Mesenchymal stem cell (in vitro differentiated cells and primary cell): ENCODE results near the gene TPPP.

Source experiments
- DNase-seq: peaks from one replicate; pipeline ENCODE4 v3.0.0-alpha.2; 2013
- H2AFZ ChIP-seq: one replicate; pipeline ENCODE4 v1.6.1; 2013; ENCODE audit warnings: low read depth, mild to moderate bottlenecking, control low read depth, inconsistent platforms, low read length, moderate library complexity
- H2AK5ac ChIP-seq: 2 replicates; pipeline ENCODE4 v1.6.1; 2013; ENCODE audit warnings: low read length, moderate library complexity, mild to moderate bottlenecking, inconsistent platforms; ENCODE audit not compliant: severe bottlenecking
- H2BK120ac ChIP-seq: one replicate; pipeline ENCODE4 v1.6.1; 2013; ENCODE audit warnings: low read depth, mild to moderate bottlenecking, inconsistent platforms, low read length, moderate library complexity
- H2BK12ac ChIP-seq, 2 experiments: one replicate each; pipeline ENCODE4 v1.6.1; 2013; ENCODE audit warnings: inconsistent platforms in 2 of 2, low read length in 2 of 2, mild to moderate bottlenecking in 2 of 2, moderate library complexity in 2 of 2, control low read depth in 1 of 2
- H2BK15ac ChIP-seq: one replicate; pipeline ENCODE4 v1.6.1; 2013; ENCODE audit warnings: mild to moderate bottlenecking, low read depth, inconsistent platforms; ENCODE audit not compliant: poor library complexity, severe bottlenecking
- H2BK5ac ChIP-seq: 2 replicates; pipeline ENCODE4 v1.6.1; 2013; ENCODE audit warnings: low read depth, mild to moderate bottlenecking, low read length, control low read depth, inconsistent platforms; ENCODE audit not compliant: poor library complexity, severe bottlenecking
- H3K14ac ChIP-seq, 2 experiments: one replicate each; pipeline ENCODE4 v1.6.1; 2013; ENCODE audit warnings: inconsistent platforms in 2 of 2, low read length in 2 of 2, control low read depth in 1 of 2, mild to moderate bottlenecking in 1 of 2, moderate library complexity in 1 of 2
- H3K18ac ChIP-seq, 2 experiments: one replicate each; pipeline ENCODE4 v1.6.1; 2013; ENCODE audit warnings: inconsistent platforms in 2 of 2, low read length in 2 of 2, control low read depth in 1 of 2, low read depth in 1 of 2, mild to moderate bottlenecking in 1 of 2
- H3K23ac ChIP-seq, 2 experiments: one replicate each; pipeline ENCODE4 v1.6.1; 2013; ENCODE audit warnings: inconsistent platforms in 2 of 2, low read length in 2 of 2, mild to moderate bottlenecking in 2 of 2, moderate library complexity in 2 of 2, control low read depth in 1 of 2
- H3K27ac ChIP-seq: 2 replicates; pipeline ENCODE4 v1.5.1; 2013; ENCODE audit warnings: mild to moderate bottlenecking, moderate library complexity, low read length, control low read depth, inconsistent platforms; ENCODE audit not compliant: poor library complexity, severe bottlenecking
- H3K27me3 ChIP-seq, 2 experiments: 2 replicates each; pipeline versions ENCODE4 v1.6.1 to v1.7.0; 2013; ENCODE audit warnings: low read length in 2 of 2, mild to moderate bottlenecking in 2 of 2, moderate library complexity in 2 of 2, control low read depth in 1 of 2, inconsistent platforms in 1 of 2; ENCODE audit not compliant: control insufficient read depth in 1 of 2, insufficient read depth in 1 of 2
- H3K36me3 ChIP-seq, 2 experiments: 2 replicates each; pipeline versions ENCODE4 v1.6.1 to v1.7.0; 2013; ENCODE audit warnings: low read length in 2 of 2, control low read depth in 1 of 2, inconsistent platforms in 1 of 2, low read depth in 1 of 2, mild to moderate bottlenecking in 1 of 2; ENCODE audit not compliant: insufficient read depth in 2 of 2, control insufficient read depth in 1 of 2
- H3K4ac ChIP-seq, 2 experiments: one replicate each; pipeline ENCODE4 v1.6.1; 2013; ENCODE audit warnings: inconsistent platforms in 2 of 2, low read length in 2 of 2, mild to moderate bottlenecking in 2 of 2, moderate library complexity in 2 of 2, control low read depth in 1 of 2, low read depth in 1 of 2
- H3K4me1 ChIP-seq: 2 replicates; pipeline ENCODE4 v1.6.1; 2013; ENCODE audit warnings: low read depth, low read length, control low read depth; ENCODE audit not compliant: control insufficient read depth, insufficient read depth
- H3K4me2 ChIP-seq: 2 replicates; pipeline ENCODE4 v1.6.1; 2013; ENCODE audit warnings: low read length, mild to moderate bottlenecking, inconsistent platforms; ENCODE audit not compliant: poor library complexity, severe bottlenecking
- H3K4me3 ChIP-seq, 2 experiments: 2 replicates each; pipeline versions ENCODE4 v1.5.1 to v1.7.0; 2013; ENCODE audit warnings: low read length in 2 of 2, mild to moderate bottlenecking in 2 of 2, control low read depth in 1 of 2, low read depth in 1 of 2; ENCODE audit not compliant: insufficient read depth in 1 of 2
- H3K79me1 ChIP-seq: replicated peaks from 2 replicates; pipeline ENCODE4 v1.6.1; 2013; ENCODE audit warnings: mild to moderate bottlenecking, control low read depth, low read length, inconsistent platforms; ENCODE audit not compliant: poor library complexity, severe bottlenecking
- H3K9ac ChIP-seq: 2 replicates; pipeline ENCODE4 v1.7.0; 2013; ENCODE audit warnings: mild to moderate bottlenecking, low read length, moderate library complexity
- H3K9me3 ChIP-seq: 2 replicates; pipeline ENCODE4 v1.7.0; 2013; ENCODE audit warnings: mild to moderate bottlenecking, low read length; ENCODE audit not compliant: control insufficient read depth
- H4K8ac ChIP-seq: one replicate; pipeline ENCODE4 v1.6.1; 2013; ENCODE audit warnings: inconsistent platforms, mild to moderate bottlenecking, low read length, moderate library complexity
- H4K91ac ChIP-seq: one replicate; pipeline ENCODE4 v1.6.1; 2013; ENCODE audit warnings: mild to moderate bottlenecking, low read length, inconsistent platforms
- WGBS: methylation state at CpG from one replicate; pipeline ENCODE4 v1.1.7; 2013; ENCODE audit warnings: mixed read lengths; 5-methylcytosine and 5-hydroxymethylcytosine counted together

Gene TPPP

GRCh38 chr5:646396-647201 lies 46.6 kb downstream of the TPPP start:
- DNase-seq: no peak
- Histone ChIP-seq H3K4ac (no peak overlapping the region), H4K8ac (no peak overlapping the region), H3K4me1 (no peaks in the 10 kb centered on the region), H2BK120ac (no peak overlapping the region), H2AK5ac (no peak overlapping the region), H2BK5ac (no peak overlapping the region), H3K9ac (no peak overlapping the region), H3K14ac (no peak overlapping the region), H2BK15ac (no peak overlapping the region), H3K4me3 (no peak overlapping the region), H4K91ac (no peak overlapping the region), H2BK12ac (no peak overlapping the region), H3K18ac (no peak overlapping the region), H3K27ac (no peak overlapping the region), H3K36me3 (peaks cover 11 to 56% of the 10 kb centered on the region in 2 experiments), H2AFZ (no peak overlapping the region), H3K27me3 (no peaks in the 10 kb centered on the region), H3K23ac (no peak overlapping the region), H3K79me1 (peaks cover 14% of the 10 kb centered on the region), H3K9me3 (no peaks in the 10 kb centered on the region), H3K4me2 (no peak overlapping the region)
- WGBS: 98% methylated on average over 16 of the region's 18 CpGs

DNA sequence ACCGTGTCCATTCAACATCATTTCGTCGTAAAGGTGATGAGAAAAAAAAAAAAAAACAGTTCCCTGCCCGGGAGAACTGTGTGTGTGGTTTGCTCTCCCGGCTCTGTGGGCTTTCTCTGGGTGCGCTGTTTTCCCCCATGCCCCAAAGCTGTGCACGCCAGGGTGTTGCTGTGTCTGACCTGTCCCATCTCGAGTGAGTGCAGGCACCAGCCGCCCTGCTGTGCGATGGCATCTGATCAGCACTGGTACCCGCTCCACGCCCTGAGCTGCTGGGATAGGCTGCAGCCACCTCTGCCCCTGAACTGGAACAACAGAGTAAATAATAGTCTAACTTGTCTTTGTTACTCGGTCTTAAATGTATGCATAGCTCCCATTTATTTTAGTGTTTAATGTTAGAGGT lies 47.7 kb downstream of the TPPP start:
- no peak for DNase-seq
- no peak overlapping the region for H2BK5ac ChIP-seq
- H3K4ac ChIP-seq: no peak overlapping the region
- no peak overlapping the region for H2AK5ac ChIP-seq
- no peaks in the 10 kb centered on the region for H3K4me1 ChIP-seq
- H3K36me3 ChIP-seq: peaks cover 16 to 63% of the 10 kb centered on the region in 2 experiments
- no peak overlapping the region for H3K18ac ChIP-seq
- WGBS: 96% methylated on average over 13 of the region's 13 CpGs
- H3K79me1 ChIP-seq: peaks cover 19% of the 10 kb centered on the region
- H3K9me3 ChIP-seq: no peaks in the 10 kb centered on the region
- no peak overlapping the region for H2BK120ac ChIP-seq
- no peak overlapping the region for H3K4me3 ChIP-seq
- no peak overlapping the region for H4K91ac ChIP-seq
- H3K27ac ChIP-seq: no peak overlapping the region
- H2BK15ac ChIP-seq: no peak overlapping the region
- no peak overlapping the region for H2BK12ac ChIP-seq
- H3K23ac ChIP-seq: no peak overlapping the region
- no peak overlapping the region for H3K4me2 ChIP-seq
- no peak overlapping the region for H3K9ac ChIP-seq
- no peak overlapping the region for H3K14ac ChIP-seq
- H3K27me3 ChIP-seq: no peaks in the 10 kb centered on the region
- no peak overlapping the region for H4K8ac ChIP-seq
- no peak overlapping the region for H2AFZ ChIP-seq

DNA sequence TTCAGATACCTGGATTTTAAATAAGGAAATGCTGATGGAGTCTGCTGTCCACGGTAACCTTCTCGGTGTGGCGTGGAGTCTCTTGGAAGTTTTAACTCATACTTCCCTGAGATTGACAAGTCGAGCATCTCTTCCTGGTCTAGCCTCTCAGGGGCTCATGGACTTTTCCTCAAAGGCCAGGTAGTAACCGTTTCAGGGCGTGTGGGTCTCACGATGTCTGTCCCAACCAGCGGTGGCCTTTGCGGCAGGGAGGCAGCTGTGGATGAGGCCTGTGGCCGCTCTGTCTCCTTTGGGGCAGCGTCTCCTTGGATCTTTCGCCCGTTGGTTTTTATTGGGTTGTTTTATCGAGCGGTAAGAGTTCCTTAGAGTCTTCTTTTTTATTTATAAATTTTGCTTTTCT lies 48.2 kb downstream of the TPPP start:
- Histone ChIP-seq H2AK5ac (no peak overlapping the region), H2BK15ac (no peak overlapping the region), H3K4me3 (no peak overlapping the region), H3K23ac (no peak overlapping the region), H2BK12ac (no peak overlapping the region), H2BK5ac (no peak overlapping the region), H3K4me1 (no peaks in the 10 kb centered on the region), H4K8ac (no peak overlapping the region), H3K36me3 (peaks cover 19 to 67% of the 10 kb centered on the region in 2 experiments), H3K4me2 (no peak overlapping the region), H3K27ac (no peak overlapping the region), H4K91ac (no peak overlapping the region), H3K4ac (no peak overlapping the region), H3K18ac (no peak overlapping the region), H3K9me3 (no peaks in the 10 kb centered on the region), H2AFZ (no peak overlapping the region), H3K27me3 (no peaks in the 10 kb centered on the region), H3K9ac (no peak overlapping the region), H3K79me1 (peaks cover 19% of the 10 kb centered on the region), H3K14ac (no peak overlapping the region), H2BK120ac (no peak overlapping the region)
- WGBS: 96% methylated on average over 9 of the region's 15 CpGs
- no peak for DNase-seq

DNA sequence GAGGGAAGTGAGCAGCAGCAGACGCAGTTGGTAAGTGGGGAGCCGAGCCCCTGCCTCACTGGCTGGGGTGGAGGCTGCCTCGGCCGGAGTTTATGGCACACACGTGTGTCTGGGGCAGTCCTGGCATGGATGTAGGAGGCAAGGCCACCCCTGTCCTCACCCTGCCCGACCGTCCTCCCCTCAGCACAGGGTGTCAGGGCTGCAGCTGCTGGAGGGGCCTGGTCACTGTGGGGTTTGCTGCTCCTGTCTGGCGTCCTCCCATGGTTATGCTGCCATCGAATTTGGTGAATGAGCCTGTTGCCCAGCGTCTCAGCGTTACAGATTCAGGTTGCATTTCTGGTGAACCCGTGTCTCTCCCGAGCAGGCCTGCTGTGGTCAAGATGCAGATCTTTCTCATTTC lies 48.6 kb downstream of the TPPP start:
- Histone ChIP-seq H3K9ac (no peak overlapping the region), H3K4ac (no peak overlapping the region), H3K18ac (no peak overlapping the region), H3K79me1 (peaks cover 19% of the 10 kb centered on the region), H2BK5ac (no peak overlapping the region), H4K91ac (peak overlapping the region; percentile 47), H3K27ac (no peak overlapping the region), H2BK120ac (no peak overlapping the region), H2BK15ac (no peak overlapping the region), H3K14ac (no peak overlapping the region), H3K23ac (no peak overlapping the region), H4K8ac (no peak overlapping the region), H3K36me3 (peaks cover 19 to 72% of the 10 kb centered on the region in 2 experiments), H3K4me3 (no peak overlapping the region), H3K4me1 (no peaks in the 10 kb centered on the region), H2BK12ac (no peak overlapping the region), H3K27me3 (no peaks in the 10 kb centered on the region), H3K9me3 (no peaks in the 10 kb centered on the region), H2AK5ac (no peak overlapping the region), H2AFZ (no peak overlapping the region), H3K4me2 (no peak overlapping the region)
- 90% methylated on average over 13 of the region's 13 CpGs for WGBS
- DNase-seq: no peak
